K562 (cell line): Measurements from ENCODE around the gene SESN3. TPM values are rescaled to one million over a fixed set of nuclear protein-coding genes. Genes with fewer than 3 reads are reported as not detected.

Experiments used
- CBX1 ChIP-seq: sonication (generic); IDR thresholded peaks from 2 replicates; pipeline ENCODE4 v1.6.1; 2016; ENCODE audit warnings: antibody characterized with exemption, low read depth, mild to moderate bottlenecking
- CBX3 ChIP-seq, 2 experiments: IDR thresholded peaks; 1 replicate in 1 of 2; 2 replicates in 1 of 2; pipeline ENCODE4 v1.6.1; 2012; ENCODE audit warnings: inconsistent platforms in 2 of 2, low read length in 2 of 2, borderline replicate concordance in 1 of 2, control low read depth in 1 of 2
- GTF2A2 ChIP-seq: IDR thresholded peaks from 2 replicates; pipeline ENCODE4 v1.6.1; 2016; ENCODE audit warnings: mild to moderate bottlenecking, missing genetic modification characterization, missing compliant biosample characterization
- KLF1 ChIP-seq: fragments of 450-650 bp; IDR thresholded peaks from 2 replicates; pipeline ENCODE4 v1.6.1; 2016; ENCODE audit warnings: missing genetic modification characterization, missing compliant biosample characterization
- PPARD ChIP-seq: fragments of 250-450 bp; sonication (Bioruptor Pico); IDR thresholded peaks from 2 replicates; pipeline ENCODE4 v1.8.0; 2022; ENCODE audit warnings: inconsistent platforms, mild to moderate bottlenecking, moderate library complexity
- U2AF2 ChIP-seq: fragments of 200-400 bp; formaldehyde crosslinking; optimal IDR thresholded peaks from 2 replicates; pipeline ENCODE3; 2017; ENCODE audit warnings: low read depth, mild to moderate bottlenecking, low read length
- ZNF24 ChIP-seq: fragments of 450-650 bp; IDR thresholded peaks from 2 replicates; pipeline ENCODE4 v1.6.1; 2016
- ZSCAN29 ChIP-seq: fragments of 450-650 bp; IDR thresholded peaks from 2 replicates; pipeline ENCODE4 v1.6.1; 2017
- polyA plus RNA-seq, 8 experiments: library from polyadenylated mRNA; depleted of rRNA in 4 of 8; stranded (reverse) in 5 of 8; unstranded in 3 of 8; fragments of >200 nt; fragmentation: Nextera tagmentation in 2 of 8; fragmentation: Illumina TruSeq in 1 of 8; extraction: Ambion mirVana in 2 of 8; extraction: Trizol in 1 of 8; gene quantifications; 2 replicates each; pipeline versions ENCODE4 v1.2.1 to v1.2.3, GENCODE V29; 2011 to 2014; ENCODE audit warnings: inconsistent platforms in 1 of 8, missing spikeins in 1 of 8
- total RNA-seq, 7 experiments: library from RNA; depleted of rRNA in 6 of 7; stranded (reverse); fragments of >200 nt in 6 of 7; fragmentation: Illumina TruSeq in 2 of 7; extraction: Trizol in 2 of 7; gene quantifications; 2 replicates each; pipeline versions ENCODE4 v1.2.1 to v1.2.3, GENCODE V29; 2011 to 2021; ENCODE audit warnings: low replicate concordance in 1 of 7
- TF ChIP-seq, protein P1 (sequence below): fragments of 250-450 bp; sonication (Bioruptor Pico); IDR thresholded peaks from 2 replicates; pipeline ENCODE4 v1.4.0; 2020; ENCODE audit warnings: mild to moderate bottlenecking
- TF ChIP-seq, protein P2 (sequence below): fragments of 450-650 bp; formaldehyde crosslinking; IDR thresholded peaks from 2 replicates; pipeline ENCODE4 v1.4.0; 2020; ENCODE audit warnings: mild to moderate bottlenecking, moderate library complexity
- TF ChIP-seq, protein P3 (sequence below): fragments of 450-650 bp; IDR thresholded peaks from 2 replicates; pipeline ENCODE4 v1.6.1; 2018; ENCODE audit not compliant: partially characterized antibody
- TF ChIP-seq, protein P4 (sequence below): sonication (generic); formaldehyde crosslinking; IDR thresholded peaks from 2 replicates; pipeline ENCODE4 v1.5.0; 2020; ENCODE audit warnings: missing genetic modification reagents
- TF ChIP-seq, protein P5 (sequence below): fragments of 450-650 bp; IDR thresholded peaks from 2 replicates; pipeline ENCODE4 v1.6.1; 2016; ENCODE audit warnings: low read depth

The SESN3 gene
- total and polyA plus RNA-seq, 9 of the 15 experiments (the other 6 are each of a cell fraction or from before 2014, with no cell fraction given): 0.44 to 2.6 (median 1.5) TPM

DNA sequence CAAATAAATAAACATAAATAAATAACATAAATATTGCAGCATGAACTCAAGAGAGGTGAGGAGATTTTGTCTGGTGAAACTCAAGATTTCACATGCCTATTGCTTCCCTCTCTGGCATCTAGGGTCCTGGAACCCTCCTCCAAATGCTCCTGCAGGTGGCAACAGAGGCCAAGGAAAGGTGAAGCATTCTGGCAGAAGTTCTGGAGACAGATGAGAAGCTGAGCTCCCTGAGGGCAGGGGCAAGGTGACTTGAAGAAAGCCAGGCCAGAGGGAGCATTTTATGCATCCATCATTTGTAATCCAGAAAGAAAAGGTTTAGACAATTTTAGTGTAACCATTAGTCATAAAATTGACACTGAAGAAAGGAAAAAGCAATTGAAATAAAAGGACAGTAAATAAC is 76.5 kb downstream of the SESN3 start (continued):
- TF ChIP-seq, protein P1, sequence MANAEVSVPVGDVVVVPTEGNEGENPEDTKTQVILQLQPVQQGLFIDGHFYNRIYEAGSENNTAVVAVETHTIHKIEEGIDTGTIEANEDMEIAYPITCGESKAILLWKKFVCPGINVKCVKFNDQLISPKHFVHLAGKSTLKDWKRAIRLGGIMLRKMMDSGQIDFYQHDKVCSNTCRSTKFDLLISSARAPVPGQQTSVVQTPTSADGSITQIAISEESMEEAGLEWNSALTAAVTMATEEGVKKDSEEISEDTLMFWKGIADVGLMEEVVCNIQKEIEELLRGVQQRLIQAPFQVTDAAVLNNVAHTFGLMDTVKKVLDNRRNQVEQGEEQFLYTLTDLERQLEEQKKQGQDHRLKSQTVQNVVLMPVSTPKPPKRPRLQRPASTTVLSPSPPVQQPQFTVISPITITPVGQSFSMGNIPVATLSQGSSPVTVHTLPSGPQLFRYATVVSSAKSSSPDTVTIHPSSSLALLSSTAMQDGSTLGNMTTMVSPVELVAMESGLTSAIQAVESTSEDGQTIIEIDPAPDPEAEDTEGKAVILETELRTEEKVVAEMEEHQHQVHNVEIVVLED (CRISPR knock-in tag): no peak
- no peak for TF ChIP-seq U2AF2
- no peak for TF ChIP-seq CBX1
- TF ChIP-seq KLF1 (tag): no peak
- TF ChIP-seq ZSCAN29: no peak
- TF ChIP-seq ZNF24: 0 out of 2 replicates have a peak, but pooled peaks have one; percentile 14
- TF ChIP-seq, protein P2, sequence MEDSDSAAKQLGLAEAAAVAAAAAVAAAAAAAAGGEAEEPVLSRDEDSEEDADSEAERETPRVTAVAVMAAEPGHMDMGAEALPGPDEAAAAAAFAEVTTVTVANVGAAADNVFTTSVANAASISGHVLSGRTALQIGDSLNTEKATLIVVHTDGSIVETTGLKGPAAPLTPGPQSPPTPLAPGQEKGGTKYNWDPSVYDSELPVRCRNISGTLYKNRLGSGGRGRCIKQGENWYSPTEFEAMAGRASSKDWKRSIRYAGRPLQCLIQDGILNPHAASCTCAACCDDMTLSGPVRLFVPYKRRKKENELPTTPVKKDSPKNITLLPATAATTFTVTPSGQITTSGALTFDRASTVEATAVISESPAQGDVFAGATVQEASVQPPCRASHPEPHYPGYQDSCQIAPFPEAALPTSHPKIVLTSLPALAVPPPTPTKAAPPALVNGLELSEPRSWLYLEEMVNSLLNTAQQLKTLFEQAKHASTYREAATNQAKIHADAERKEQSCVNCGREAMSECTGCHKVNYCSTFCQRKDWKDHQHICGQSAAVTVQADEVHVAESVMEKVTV (CRISPR knock-in tag): peak; percentile 95
- TF ChIP-seq CBX3 (IDR thresholded peaks at IDR 0.05; ENCODE audit: borderline replicate concordance in 1 of 2, low read length in 2 of 2): peak in 1 of 2 experiments; percentile 74; a peak in 1 of 3 replicates
- TF ChIP-seq, protein P3, sequence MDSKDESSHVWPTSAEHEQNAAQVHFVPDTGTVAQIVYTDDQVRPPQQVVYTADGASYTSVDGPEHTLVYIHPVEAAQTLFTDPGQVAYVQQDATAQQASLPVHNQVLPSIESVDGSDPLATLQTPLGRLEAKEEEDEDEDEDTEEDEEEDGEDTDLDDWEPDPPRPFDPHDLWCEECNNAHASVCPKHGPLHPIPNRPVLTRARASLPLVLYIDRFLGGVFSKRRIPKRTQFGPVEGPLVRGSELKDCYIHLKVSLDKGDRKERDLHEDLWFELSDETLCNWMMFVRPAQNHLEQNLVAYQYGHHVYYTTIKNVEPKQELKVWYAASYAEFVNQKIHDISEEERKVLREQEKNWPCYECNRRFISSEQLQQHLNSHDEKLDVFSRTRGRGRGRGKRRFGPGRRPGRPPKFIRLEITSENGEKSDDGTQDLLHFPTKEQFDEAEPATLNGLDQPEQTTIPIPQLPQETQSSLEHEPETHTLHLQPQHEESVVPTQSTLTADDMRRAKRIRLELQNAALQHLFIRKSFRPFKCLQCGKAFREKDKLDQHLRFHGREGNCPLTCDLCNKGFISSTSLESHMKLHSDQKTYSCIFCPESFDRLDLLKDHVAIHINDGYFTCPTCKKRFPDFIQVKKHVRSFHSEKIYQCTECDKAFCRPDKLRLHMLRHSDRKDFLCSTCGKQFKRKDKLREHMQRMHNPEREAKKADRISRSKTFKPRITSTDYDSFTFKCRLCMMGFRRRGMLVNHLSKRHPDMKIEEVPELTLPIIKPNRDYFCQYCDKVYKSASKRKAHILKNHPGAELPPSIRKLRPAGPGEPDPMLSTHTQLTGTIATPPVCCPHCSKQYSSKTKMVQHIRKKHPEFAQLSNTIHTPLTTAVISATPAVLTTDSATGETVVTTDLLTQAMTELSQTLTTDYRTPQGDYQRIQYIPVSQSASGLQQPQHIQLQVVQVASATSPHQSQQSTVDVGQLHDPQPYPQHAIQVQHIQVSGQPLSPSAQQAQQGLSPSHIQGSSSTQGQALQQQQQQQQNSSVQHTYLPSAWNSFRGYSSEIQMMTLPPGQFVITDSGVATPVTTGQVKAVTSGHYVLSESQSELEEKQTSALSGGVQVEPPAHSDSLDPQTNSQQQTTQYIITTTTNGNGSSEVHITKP: no peak
- TF ChIP-seq, protein P4, sequence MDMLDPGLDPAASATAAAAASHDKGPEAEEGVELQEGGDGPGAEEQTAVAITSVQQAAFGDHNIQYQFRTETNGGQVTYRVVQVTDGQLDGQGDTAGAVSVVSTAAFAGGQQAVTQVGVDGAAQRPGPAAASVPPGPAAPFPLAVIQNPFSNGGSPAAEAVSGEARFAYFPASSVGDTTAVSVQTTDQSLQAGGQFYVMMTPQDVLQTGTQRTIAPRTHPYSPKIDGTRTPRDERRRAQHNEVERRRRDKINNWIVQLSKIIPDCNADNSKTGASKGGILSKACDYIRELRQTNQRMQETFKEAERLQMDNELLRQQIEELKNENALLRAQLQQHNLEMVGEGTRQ: no peak
- TF ChIP-seq, protein P5, sequence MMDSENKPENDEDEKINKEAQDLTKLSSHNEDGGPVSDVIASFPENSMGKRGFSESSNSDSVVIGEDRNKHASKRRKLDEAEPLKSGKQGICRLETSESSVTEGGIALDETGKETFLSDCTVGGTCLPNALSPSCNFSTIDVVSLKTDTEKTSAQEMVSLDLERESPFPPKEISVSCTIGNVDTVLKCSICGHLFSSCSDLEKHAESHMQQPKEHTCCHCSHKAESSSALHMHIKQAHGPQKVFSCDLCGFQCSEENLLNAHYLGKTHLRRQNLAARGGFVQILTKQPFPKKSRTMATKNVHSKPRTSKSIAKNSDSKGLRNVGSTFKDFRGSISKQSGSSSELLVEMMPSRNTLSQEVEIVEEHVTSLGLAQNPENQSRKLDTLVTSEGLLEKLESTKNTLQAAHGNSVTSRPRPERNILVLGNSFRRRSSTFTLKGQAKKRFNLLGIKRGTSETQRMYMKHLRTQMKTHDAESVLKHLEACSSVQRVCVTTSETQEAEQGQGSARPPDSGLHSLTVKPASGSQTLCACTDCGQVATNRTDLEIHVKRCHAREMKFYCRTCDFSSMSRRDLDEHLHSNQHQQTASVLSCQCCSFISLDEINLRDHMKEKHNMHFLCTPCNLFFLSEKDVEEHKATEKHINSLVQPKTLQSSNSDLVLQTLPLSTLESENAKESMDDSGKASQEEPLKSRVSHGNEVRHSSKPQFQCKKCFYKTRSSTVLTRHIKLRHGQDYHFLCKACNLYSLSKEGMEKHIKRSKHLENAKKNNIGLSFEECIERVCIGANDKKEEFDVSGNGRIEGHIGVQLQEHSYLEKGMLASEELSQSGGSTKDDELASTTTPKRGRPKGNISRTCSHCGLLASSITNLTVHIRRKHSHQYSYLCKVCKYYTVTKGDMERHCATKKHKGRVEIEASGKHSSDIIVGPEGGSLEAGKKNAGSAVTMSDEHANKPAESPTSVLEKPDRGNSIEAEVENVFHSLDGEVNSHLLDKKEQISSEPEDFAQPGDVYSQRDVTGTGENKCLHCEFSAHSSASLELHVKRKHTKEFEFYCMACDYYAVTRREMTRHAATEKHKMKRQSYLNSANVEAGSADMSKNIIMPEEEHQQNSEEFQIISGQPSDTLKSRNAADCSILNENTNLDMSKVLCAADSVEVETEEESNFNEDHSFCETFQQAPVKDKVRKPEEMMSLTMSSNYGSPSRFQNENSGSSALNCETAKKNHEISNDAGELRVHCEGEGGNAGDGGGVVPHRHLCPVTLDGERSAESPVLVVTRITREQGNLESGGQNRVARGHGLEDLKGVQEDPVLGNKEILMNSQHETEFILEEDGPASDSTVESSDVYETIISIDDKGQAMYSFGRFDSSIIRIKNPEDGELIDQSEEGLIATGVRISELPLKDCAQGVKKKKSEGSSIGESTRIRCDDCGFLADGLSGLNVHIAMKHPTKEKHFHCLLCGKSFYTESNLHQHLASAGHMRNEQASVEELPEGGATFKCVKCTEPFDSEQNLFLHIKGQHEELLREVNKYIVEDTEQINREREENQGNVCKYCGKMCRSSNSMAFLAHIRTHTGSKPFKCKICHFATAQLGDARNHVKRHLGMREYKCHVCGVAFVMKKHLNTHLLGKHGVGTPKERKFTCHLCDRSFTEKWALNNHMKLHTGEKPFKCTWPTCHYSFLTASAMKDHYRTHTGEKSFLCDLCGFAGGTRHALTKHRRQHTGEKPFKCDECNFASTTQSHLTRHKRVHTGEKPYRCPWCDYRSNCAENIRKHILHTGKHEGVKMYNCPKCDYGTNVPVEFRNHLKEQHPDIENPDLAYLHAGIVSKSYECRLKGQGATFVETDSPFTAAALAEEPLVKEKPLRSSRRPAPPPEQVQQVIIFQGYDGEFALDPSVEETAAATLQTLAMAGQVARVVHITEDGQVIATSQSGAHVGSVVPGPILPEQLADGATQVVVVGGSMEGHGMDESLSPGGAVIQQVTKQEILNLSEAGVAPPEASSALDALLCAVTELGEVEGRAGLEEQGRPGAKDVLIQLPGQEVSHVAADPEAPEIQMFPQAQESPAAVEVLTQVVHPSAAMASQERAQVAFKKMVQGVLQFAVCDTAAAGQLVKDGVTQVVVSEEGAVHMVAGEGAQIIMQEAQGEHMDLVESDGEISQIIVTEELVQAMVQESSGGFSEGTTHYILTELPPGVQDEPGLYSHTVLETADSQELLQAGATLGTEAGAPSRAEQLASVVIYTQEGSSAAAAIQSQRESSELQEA: no peak
- no peak for TF ChIP-seq PPARD (CRISPR knock-in tag)
- no peak for TF ChIP-seq GTF2A2 (tag)
